Activated T-cell treated with anti-CD3 and anti-CD28 coated beads for 1 hour (primary cell): ENCODE data around the gene OPRM1.
"Not testable (repeated sequence)": the region's sequence is repeated elsewhere in the genome, so short reads cannot be mapped to it uniquely, and the experiment has no call there.

Source experiments
- DNase-seq: peaks from one replicate; pipeline ENCODE4 v3.0.0-alpha.2; 2020; ENCODE audit warnings: low read depth

The OPRM1 gene

GRCh38 chr6:154039231-154039842 lies at the start of gene OPRM1:
OPRM1 (plus strand) TSS chr6:154039240; CDS start chr6:154039545, 305 bp downstream.
- peak; percentile 1 for DNase-seq

GRCh38 chr6:153989989-153990388 lies 49.1 kb upstream of the OPRM1 start:
- no peak for DNase-seq

GRCh38 chr6:153994004-153994403 lies 45.0 kb upstream of the OPRM1 start:
- no peak for DNase-seq

GRCh38 chr6:153994811-153995210 lies 44.2 kb upstream of the OPRM1 start:
- no peak for DNase-seq

GRCh38 chr6:153997221-153997620 lies 41.8 kb upstream of the OPRM1 start:
- DNase-seq = no peak

GRCh38 chr6:154001494-154002285 lies 37.4 kb upstream of the OPRM1 start:
- DNase-seq = no peak

GRCh38 chr6:154002894-154003293 lies 36.1 kb upstream of the OPRM1 start:
- DNase-seq = no peak

GRCh38 chr6:154010371-154010770 lies 28.7 kb upstream of the OPRM1 start:
- DNase-seq = no peak

GRCh38 chr6:154012852-154013251 lies 26.2 kb upstream of the OPRM1 start:
- no peak for DNase-seq

- DNase-seq = no peak
These were observed 21.3 kb upstream of the OPRM1 start for GRCh38 chr6:154017786-154018185.

GRCh38 chr6:154030646-154031045 lies 8.4 kb upstream of the OPRM1 start:
- no peak for DNase-seq

GRCh38 chr6:154041001-154041400 lies 2.0 kb downstream of the OPRM1 start:
- no peak for DNase-seq

- DNase-seq = no peak
These were observed 14.1 kb downstream of the OPRM1 start for GRCh38 chr6:154053141-154053540.

GRCh38 chr6:154056536-154056935 lies 17.5 kb downstream of the OPRM1 start:
- no peak for DNase-seq

- DNase-seq = no peak
These were observed 18.1 kb downstream of the OPRM1 start for GRCh38 chr6:154057098-154057497.

- no peak for DNase-seq
These were observed 20.1 kb downstream of the OPRM1 start for GRCh38 chr6:154058963-154059680.

- no peak for DNase-seq
These were observed 21.0 kb downstream of the OPRM1 start for GRCh38 chr6:154060076-154060475.

GRCh38 chr6:154070041-154070440 lies 31.0 kb downstream of the OPRM1 start:
- DNase-seq = no peak

- no peak for DNase-seq
These were observed 31.6 kb downstream of the OPRM1 start for GRCh38 chr6:154070657-154071056.

GRCh38 chr6:154071236-154071635 lies 32.2 kb downstream of the OPRM1 start:
- no peak for DNase-seq

- no peak for DNase-seq
These were observed 32.7 kb downstream of the OPRM1 start for GRCh38 chr6:154071711-154072110.

- DNase-seq = not testable (repeated sequence)
These were observed 39.6 kb downstream of the OPRM1 start for GRCh38 chr6:154078596-154078995.
